ENCODE data around the gene OBSCN. TPM values are rescaled to one million over a fixed set of nuclear protein-coding genes. Genes with fewer than 3 reads are reported as not detected.
"Not testable (repeated sequence)": the region's sequence is repeated elsewhere in the genome, so short reads cannot be mapped to it uniquely, and the experiment has no call there.

The OBSCN gene
- total RNA-seq, 1 donor from 2014 or later: 22.1 TPM

DNA sequence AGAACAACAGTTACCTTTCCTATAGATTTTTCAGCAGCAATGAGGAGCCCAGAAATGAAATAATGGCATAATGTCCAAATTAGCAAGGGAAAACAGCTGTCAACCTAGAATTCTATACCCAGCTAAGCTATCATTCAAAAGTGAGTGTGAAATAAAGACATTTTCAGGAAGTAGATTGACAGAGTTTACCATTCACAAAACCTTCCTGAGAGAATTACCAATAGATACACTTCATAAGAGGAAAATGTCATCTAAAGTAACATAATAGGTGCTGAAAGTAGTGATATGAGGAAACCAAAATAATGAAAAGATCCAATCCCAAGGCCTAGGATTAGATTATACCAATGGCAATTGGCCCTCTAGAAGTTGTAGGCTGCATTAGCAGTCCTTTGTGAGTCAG, 34.6 kb downstream of the OBSCN start:
- H3K4me3 Mint-ChIP-seq (ENCODE audit: low read depth): no peak overlapping the region
- DNase-seq (ENCODE audit: low spot score): no peak
- H3K4me1 Mint-ChIP-seq (ENCODE audit: low read depth): no peaks in the 10 kb centered on the region
- intact Hi-C loops (cut with micrococcal nuclease): no loop called here
- H3K36me3 Mint-ChIP-seq (ENCODE audit: low read depth): peaks cover 87% of the 10 kb centered on the region
- no peaks in the 10 kb centered on the region for H3K27me3 Mint-ChIP-seq (ENCODE audit: low read depth)
- H3K27ac Mint-ChIP-seq: no peak overlapping the region
- peaks cover 79% of the 10 kb centered on the region for H3K9me3 Mint-ChIP-seq

GRCh38 chr1:228243093-228243492, 35.2 kb downstream of the OBSCN start:
- Mint-ChIP-seq H3K27ac (no peak overlapping the region), H3K27me3 (ENCODE audit: low read depth) (no peaks in the 10 kb centered on the region), H3K36me3 (ENCODE audit: low read depth) (peaks cover 94% of the 10 kb centered on the region), H3K4me3 (ENCODE audit: low read depth) (no peak overlapping the region), H3K9me3 (peaks cover 81% of the 10 kb centered on the region), H3K4me1 (ENCODE audit: low read depth) (no peaks in the 10 kb centered on the region)
- DNase-seq (ENCODE audit: low spot score): no peak
- intact Hi-C loops (cut with micrococcal nuclease): no loop called here

GRCh38 chr1:228243989-228244388, 36.1 kb downstream of the OBSCN start:
- DNase-seq (ENCODE audit: low spot score); H3K27ac Mint-ChIP-seq; H3K4me3 Mint-ChIP-seq (ENCODE audit: low read depth); H3K4me1 Mint-ChIP-seq (ENCODE audit: low read depth); intact Hi-C loops (cut with micrococcal nuclease); H3K27me3 Mint-ChIP-seq (ENCODE audit: low read depth): not testable (repeated sequence)
- Mint-ChIP-seq H3K9me3 (peaks cover 75% of the 10 kb centered on the region), H3K36me3 (ENCODE audit: low read depth) (peaks cover 87% of the 10 kb centered on the region)

GRCh38 chr1:228245111-228245510, 37.3 kb downstream of the OBSCN start:
- Mint-ChIP-seq H3K27me3 (ENCODE audit: low read depth) (no peaks in the 10 kb centered on the region), H3K4me3 (ENCODE audit: low read depth) (no peak overlapping the region), H3K36me3 (ENCODE audit: low read depth) (peaks cover 78% of the 10 kb centered on the region), H3K9me3 (peaks cover 73% of the 10 kb centered on the region), H3K27ac (no peak overlapping the region), H3K4me1 (ENCODE audit: low read depth) (no peaks in the 10 kb centered on the region)
- intact Hi-C loops (cut with micrococcal nuclease): no loop called here
- no peak for DNase-seq (ENCODE audit: low spot score)

DNA sequence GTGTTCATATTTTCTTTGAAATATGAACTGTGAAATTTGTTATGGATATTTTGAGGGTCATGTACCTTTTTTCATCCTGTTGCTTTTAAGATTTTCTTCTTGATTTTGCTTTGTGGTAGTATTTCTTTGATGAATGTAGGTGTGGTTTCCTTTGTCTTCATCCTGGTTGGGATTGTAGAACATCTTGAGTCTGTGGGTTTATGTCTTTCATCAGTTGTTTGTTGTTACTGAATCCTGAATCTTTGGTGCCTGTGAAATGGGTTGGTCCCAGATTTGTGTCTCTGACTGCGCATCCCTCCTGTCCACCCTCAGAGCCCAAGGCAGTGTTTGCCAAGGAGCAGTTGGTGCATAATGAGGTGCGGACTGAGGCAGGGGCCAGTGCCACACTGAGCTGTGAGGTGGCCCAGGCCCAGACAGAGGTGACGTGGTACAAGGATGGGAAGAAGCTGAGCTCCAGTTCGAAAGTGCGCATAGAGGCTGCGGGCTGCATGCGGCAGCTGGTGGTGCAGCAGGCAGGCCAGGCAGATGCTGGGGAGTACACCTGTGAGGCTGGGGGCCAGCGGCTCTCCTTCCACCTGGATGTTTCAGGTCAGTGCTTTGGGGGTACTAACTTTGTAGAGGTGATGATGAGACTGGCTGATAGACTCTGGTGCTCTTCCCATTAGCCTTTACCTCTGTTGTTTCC, 38.5 kb downstream of the OBSCN start:
- no peak overlapping the region for H3K27ac Mint-ChIP-seq
- H3K36me3 Mint-ChIP-seq (ENCODE audit: low read depth): peaks cover 73% of the 10 kb centered on the region
- H3K9me3 Mint-ChIP-seq: peaks cover 61% of the 10 kb centered on the region
- H3K27me3 Mint-ChIP-seq (ENCODE audit: low read depth): no peaks in the 10 kb centered on the region
- intact Hi-C loops (cut with micrococcal nuclease): no loop called here
- no peaks in the 10 kb centered on the region for H3K4me1 Mint-ChIP-seq (ENCODE audit: low read depth)
- no peak overlapping the region for H3K4me3 Mint-ChIP-seq (ENCODE audit: low read depth)
- DNase-seq (ENCODE audit: low spot score): no peak

DNA sequence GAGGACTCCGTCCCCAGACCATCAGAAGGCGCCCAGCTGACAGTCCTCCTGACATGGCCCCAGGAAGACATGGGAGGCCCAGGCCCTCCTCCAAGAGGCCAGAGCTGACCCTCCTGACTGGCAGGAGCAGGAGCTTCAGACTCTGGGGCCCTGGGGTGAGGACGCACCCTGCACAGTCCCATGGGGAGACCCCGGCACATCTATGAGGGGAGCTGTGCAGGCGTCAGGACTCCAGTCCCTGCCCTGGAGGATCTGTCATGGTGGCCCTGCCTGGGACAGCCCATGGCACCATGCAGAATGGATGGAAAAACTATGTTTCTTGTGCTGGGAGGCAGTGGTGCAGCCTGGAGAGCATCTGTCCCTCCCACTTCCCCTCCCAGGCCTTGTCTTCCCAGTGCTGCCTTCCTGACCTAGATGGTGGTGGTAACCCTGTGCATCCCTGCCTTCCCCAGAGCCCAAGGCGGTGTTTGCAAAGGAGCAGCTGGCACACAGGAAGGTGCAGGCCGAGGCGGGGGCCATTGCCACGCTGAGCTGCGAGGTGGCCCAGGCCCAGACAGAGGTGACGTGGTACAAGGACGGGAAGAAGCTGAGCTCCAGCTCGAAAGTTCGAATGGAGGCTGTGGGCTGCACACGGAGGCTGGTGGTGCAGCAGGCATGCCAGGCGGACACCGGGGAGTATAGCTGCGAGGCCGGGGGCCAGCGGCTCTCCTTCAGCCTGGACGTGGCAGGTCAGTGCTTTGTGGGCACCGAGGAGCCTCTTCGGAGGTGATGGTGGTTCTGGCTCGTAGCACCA, 41.9 kb downstream of the OBSCN start:
- peaks cover 60% of the 10 kb centered on the region for H3K36me3 Mint-ChIP-seq (ENCODE audit: low read depth)
- intact Hi-C loops (cut with micrococcal nuclease): no loop called here

DNA sequence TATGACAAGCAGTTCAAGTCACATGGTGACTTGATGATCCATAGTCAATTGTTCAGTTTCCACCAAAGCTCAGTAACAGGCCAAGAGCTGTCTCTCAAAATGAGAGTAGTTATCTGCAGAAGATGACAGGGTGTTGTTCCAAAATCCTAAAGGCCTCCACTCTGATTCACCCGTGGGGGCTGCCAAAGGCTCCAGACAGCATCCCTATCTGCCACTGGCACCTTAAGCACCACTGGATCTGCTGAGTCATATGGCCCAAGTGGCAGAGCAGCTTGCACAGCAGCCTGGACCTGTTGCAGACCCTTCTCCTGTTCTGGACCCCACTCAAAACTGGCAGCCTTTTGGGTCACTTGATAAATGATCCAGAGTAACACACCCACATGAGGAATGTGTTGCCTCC, 44.6 kb downstream of the OBSCN start:
- DNase-seq (ENCODE audit: low spot score); intact Hi-C loops (cut with micrococcal nuclease); H3K4me3 Mint-ChIP-seq (ENCODE audit: low read depth); H3K27me3 Mint-ChIP-seq (ENCODE audit: low read depth); H3K27ac Mint-ChIP-seq; H3K9me3 Mint-ChIP-seq; H3K4me1 Mint-ChIP-seq (ENCODE audit: low read depth): not testable (repeated sequence)
- H3K36me3 Mint-ChIP-seq (ENCODE audit: low read depth): peaks cover 39% of the 10 kb centered on the region

More for the DNA sequence above, 41.9 kb downstream of the OBSCN start:
- no peak overlapping the region for H3K27ac Mint-ChIP-seq
- H3K4me3 Mint-ChIP-seq (ENCODE audit: low read depth): no peak overlapping the region
- H3K9me3 Mint-ChIP-seq: peaks cover 29% of the 10 kb centered on the region
- H3K4me1 Mint-ChIP-seq (ENCODE audit: low read depth): no peaks in the 10 kb centered on the region
- no peaks in the 10 kb centered on the region for H3K27me3 Mint-ChIP-seq (ENCODE audit: low read depth)
- DNase-seq (ENCODE audit: low spot score): no peak

DNA sequence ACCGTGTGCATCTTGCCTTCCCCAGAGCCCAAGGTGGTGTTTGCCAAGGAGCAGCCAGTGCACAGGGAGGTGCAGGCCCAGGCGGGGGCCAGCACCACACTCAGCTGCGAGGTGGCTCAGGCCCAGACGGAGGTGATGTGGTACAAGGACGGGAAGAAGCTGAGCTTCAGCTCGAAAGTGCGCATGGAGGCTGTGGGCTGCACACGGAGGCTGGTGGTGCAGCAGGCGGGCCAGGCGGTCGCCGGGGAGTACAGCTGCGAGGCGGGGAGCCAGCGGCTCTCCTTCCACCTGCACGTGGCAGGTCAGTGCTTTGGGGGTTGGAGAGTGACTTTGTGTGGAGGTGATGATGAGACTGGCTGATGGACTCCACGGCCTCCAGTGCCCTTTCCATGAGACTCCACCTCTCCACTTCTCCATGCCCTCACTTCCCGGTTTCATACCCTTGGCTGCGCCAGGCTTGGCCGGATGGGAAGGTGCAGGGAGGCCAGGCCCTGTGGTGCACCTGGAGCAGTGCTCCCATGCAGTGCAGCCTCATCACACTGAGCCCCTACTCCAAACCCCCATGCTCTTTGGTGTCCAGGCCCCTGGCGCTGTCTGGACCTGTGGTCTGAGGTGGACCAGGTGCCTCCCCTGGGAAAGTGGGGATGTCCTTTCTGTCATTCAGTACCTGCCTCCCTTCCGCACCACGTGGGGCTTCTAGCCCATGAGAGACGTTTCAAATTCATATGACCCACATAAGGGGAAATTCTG, 49.0 kb downstream of the OBSCN start:
- Mint-ChIP-seq H3K27me3 (ENCODE audit: low read depth) (no peaks in the 10 kb centered on the region), H3K36me3 (ENCODE audit: low read depth) (peaks cover 37% of the 10 kb centered on the region), H3K4me1 (ENCODE audit: low read depth) (no peaks in the 10 kb centered on the region), H3K9me3 (peaks cover 5% of the 10 kb centered on the region), H3K27ac (no peak overlapping the region), H3K4me3 (ENCODE audit: low read depth) (no peak overlapping the region)
- no peak for DNase-seq (ENCODE audit: low spot score)
- intact Hi-C loops (cut with micrococcal nuclease): no loop called here

- H3K9me3 Mint-ChIP-seq: peaks cover 5% of the 10 kb centered on the region
- no peak overlapping the region for H3K27ac Mint-ChIP-seq
- H3K36me3 Mint-ChIP-seq (ENCODE audit: low read depth): peaks cover 29% of the 10 kb centered on the region
- intact Hi-C loops (cut with micrococcal nuclease): no loop called here
- no peaks in the 10 kb centered on the region for H3K27me3 Mint-ChIP-seq (ENCODE audit: low read depth)
- H3K4me1 Mint-ChIP-seq (ENCODE audit: low read depth): no peaks in the 10 kb centered on the region
- H3K4me3 Mint-ChIP-seq (ENCODE audit: low read depth): no peak overlapping the region
- no peak for DNase-seq (ENCODE audit: low spot score)
Measured at GRCh38 chr1:228258486-228258885, 50.6 kb downstream of the OBSCN start.

DNA sequence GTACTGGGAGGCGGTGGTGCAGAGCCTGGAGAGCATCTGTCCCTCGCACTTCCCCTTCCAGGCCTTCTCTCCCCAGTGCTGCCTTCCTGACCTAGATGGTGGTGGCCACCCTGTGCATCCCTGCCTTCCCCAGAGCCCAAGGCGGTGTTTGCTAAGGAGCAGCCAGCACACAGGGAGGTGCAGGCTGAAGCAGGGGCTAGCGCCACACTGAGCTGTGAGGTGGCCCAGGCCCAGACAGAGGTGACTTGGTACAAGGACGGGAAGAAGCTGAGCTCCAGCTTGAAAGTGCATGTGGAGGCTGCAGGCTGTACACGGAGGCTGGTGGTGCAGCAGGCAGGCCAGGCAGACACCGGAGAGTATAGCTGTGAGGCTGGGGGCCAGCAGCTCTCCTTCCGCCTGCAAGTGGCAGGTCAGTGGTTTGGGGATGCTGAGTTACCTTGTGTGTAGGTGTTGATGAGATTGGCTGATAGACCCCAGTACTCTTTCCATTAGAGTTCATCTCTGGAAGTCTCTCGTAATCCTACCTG, 51.6 kb downstream of the OBSCN start:
- intact Hi-C loops (cut with micrococcal nuclease): no loop called here
- no peaks in the 10 kb centered on the region for H3K4me1 Mint-ChIP-seq (ENCODE audit: low read depth)
- H3K27me3 Mint-ChIP-seq (ENCODE audit: low read depth): no peaks in the 10 kb centered on the region
- H3K27ac Mint-ChIP-seq: no peak overlapping the region
- no peak for DNase-seq (ENCODE audit: low spot score)
- peaks cover 5% of the 10 kb centered on the region for H3K9me3 Mint-ChIP-seq
- peaks cover 21% of the 10 kb centered on the region for H3K36me3 Mint-ChIP-seq (ENCODE audit: low read depth)
- no peak overlapping the region for H3K4me3 Mint-ChIP-seq (ENCODE audit: low read depth)

DNA sequence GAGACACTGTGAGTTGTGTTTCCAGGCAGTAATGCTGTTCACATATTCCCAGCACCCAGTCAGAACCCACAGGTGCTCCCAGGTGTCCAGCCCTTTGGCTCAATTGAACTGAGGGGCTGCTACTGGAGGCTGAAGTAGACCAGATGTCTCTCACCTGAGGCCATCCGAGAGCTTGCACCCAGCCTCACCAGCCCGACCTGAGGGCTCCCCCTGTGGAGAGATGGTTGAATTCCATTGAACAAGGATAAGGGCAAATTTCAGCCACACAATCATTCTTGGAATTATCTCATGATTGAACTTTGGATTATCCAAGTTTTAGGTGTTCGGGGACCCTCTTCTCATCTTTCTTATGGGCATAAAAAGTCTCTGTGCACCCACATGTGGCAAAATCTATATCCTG, 52.1 kb downstream of the OBSCN start:
- H3K27me3 Mint-ChIP-seq (ENCODE audit: low read depth): no peaks in the 10 kb centered on the region
- peaks cover 5% of the 10 kb centered on the region for H3K9me3 Mint-ChIP-seq
- no peaks in the 10 kb centered on the region for H3K4me1 Mint-ChIP-seq (ENCODE audit: low read depth)
- DNase-seq (ENCODE audit: low spot score): no peak
- intact Hi-C loops (cut with micrococcal nuclease): no loop called here
- no peak overlapping the region for H3K4me3 Mint-ChIP-seq (ENCODE audit: low read depth)
- peaks cover 21% of the 10 kb centered on the region for H3K36me3 Mint-ChIP-seq (ENCODE audit: low read depth)
- no peak overlapping the region for H3K27ac Mint-ChIP-seq

DNA sequence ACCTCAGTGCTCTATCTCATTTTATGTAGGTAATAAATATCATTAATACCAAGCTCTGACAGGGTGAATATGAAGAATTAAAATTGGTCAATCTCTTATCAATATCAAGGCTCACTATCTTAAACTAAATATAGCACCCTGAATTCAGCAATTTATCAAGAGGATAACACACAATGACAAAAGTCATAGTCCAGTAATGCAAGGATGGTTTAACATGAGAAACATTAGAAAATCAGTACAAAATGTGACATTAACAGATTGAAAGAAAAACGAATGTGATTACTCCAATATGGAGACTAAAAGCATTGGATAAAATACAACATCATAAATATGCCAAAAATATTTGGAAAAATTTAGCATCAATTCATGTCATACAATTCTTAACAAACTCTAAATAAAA, 53.9 kb downstream of the OBSCN start:
- no peaks in the 10 kb centered on the region for H3K4me1 Mint-ChIP-seq (ENCODE audit: low read depth)
- peaks cover 5% of the 10 kb centered on the region for H3K9me3 Mint-ChIP-seq
- H3K27ac Mint-ChIP-seq: no peak overlapping the region
- peaks cover 14% of the 10 kb centered on the region for H3K36me3 Mint-ChIP-seq (ENCODE audit: low read depth)
- intact Hi-C loops (cut with micrococcal nuclease): no loop called here
- no peak for DNase-seq (ENCODE audit: low spot score)
- no peak overlapping the region for H3K4me3 Mint-ChIP-seq (ENCODE audit: low read depth)
- H3K27me3 Mint-ChIP-seq (ENCODE audit: low read depth): no peaks in the 10 kb centered on the region

- DNase-seq (ENCODE audit: low spot score): no peak
- H3K4me3 Mint-ChIP-seq (ENCODE audit: low read depth): no peak overlapping the region
- H3K36me3 Mint-ChIP-seq (ENCODE audit: low read depth): peaks cover 14% of the 10 kb centered on the region
- no peaks in the 10 kb centered on the region for H3K4me1 Mint-ChIP-seq (ENCODE audit: low read depth)
- no peak overlapping the region for H3K27ac Mint-ChIP-seq
- peaks cover 5% of the 10 kb centered on the region for H3K9me3 Mint-ChIP-seq
- intact Hi-C loops (cut with micrococcal nuclease): no loop called here
- no peaks in the 10 kb centered on the region for H3K27me3 Mint-ChIP-seq (ENCODE audit: low read depth)
Measured at GRCh38 chr1:228262475-228262874, 54.6 kb downstream of the OBSCN start.

Data from activated T-helper 2 cell treated with anti-CD3 and anti-CD28 coated beads, Interferon-gamma antibody, Interleukin-2, Interleukin-4, amounts not matched to agents 10 μg/mL and 5 μg/mL and 100 μg/mL, durations not matched to agents 14 hours and 24 hours and 36 hours (primary cell).